Endothelial cell (in vitro differentiated cells): ENCODE results near the gene KRTAP6-3. TPM values are rescaled to one million over a fixed set of nuclear protein-coding genes. Genes with fewer than 3 reads are reported as not detected.

Experiments used
- DNase-seq: peaks from one replicate; pipeline ENCODE4 v3.0.0; 2021; ENCODE audit warnings: low spot score
- H3K27ac Mint-ChIP-seq: one replicate; pipeline ENCODE4 v1.8.0; 2021; ENCODE audit warnings: mixed read lengths, inconsistent platforms; ENCODE audit not compliant: unreplicated experiment
- H3K27me3 Mint-ChIP-seq: one replicate; pipeline ENCODE4 v1.8.0; 2021; ENCODE audit warnings: mild to moderate bottlenecking, moderate library complexity, mixed read lengths, inconsistent platforms; ENCODE audit not compliant: unreplicated experiment
- H3K36me3 Mint-ChIP-seq: one replicate; pipeline ENCODE4 v1.8.0; 2021; ENCODE audit warnings: mild to moderate bottlenecking, low read depth, mixed read lengths, inconsistent platforms; ENCODE audit not compliant: unreplicated experiment
- H3K4me1 Mint-ChIP-seq: one replicate; pipeline ENCODE4 v1.8.0; 2021; ENCODE audit warnings: mild to moderate bottlenecking, mixed read lengths, inconsistent platforms; ENCODE audit not compliant: unreplicated experiment
- H3K4me3 Mint-ChIP-seq: one replicate; pipeline ENCODE4 v1.8.0; 2021; ENCODE audit warnings: mild to moderate bottlenecking, mixed read lengths, inconsistent platforms; ENCODE audit not compliant: unreplicated experiment
- H3K9me3 Mint-ChIP-seq: one replicate; pipeline ENCODE4 v1.8.0; 2021; ENCODE audit warnings: mixed read lengths, inconsistent platforms; ENCODE audit not compliant: unreplicated experiment
- total RNA-seq: library from RNA; stranded (reverse); fragmentation: NEBNext Ultra II Directional; extraction: Animal tissue kit (Norgen Biotek cat#: 25700); gene quantifications from one replicate; pipeline ENCODE4 v1.2.1, GENCODE V29; 2021; ENCODE audit not compliant: unreplicated experiment
- TF ChIP-seq, protein P1 (sequence below): fragments of 200-600 bp; sonication (generic); IDR thresholded peaks from one replicate; pipeline ENCODE4 v1.5.0; 2021; ENCODE audit warnings: antibody characterized with exemption; ENCODE audit not compliant: unreplicated experiment

Gene KRTAP6-3
- total RNA-seq, 1 donor from 2014 or later = not detected

- H3K9me3 Mint-ChIP-seq = peaks cover 8% of the 10 kb centered on the region
- peaks cover 15% of the 10 kb centered on the region for H3K36me3 Mint-ChIP-seq
- H3K4me1 Mint-ChIP-seq = no peaks in the 10 kb centered on the region
- TF ChIP-seq, protein P1, sequence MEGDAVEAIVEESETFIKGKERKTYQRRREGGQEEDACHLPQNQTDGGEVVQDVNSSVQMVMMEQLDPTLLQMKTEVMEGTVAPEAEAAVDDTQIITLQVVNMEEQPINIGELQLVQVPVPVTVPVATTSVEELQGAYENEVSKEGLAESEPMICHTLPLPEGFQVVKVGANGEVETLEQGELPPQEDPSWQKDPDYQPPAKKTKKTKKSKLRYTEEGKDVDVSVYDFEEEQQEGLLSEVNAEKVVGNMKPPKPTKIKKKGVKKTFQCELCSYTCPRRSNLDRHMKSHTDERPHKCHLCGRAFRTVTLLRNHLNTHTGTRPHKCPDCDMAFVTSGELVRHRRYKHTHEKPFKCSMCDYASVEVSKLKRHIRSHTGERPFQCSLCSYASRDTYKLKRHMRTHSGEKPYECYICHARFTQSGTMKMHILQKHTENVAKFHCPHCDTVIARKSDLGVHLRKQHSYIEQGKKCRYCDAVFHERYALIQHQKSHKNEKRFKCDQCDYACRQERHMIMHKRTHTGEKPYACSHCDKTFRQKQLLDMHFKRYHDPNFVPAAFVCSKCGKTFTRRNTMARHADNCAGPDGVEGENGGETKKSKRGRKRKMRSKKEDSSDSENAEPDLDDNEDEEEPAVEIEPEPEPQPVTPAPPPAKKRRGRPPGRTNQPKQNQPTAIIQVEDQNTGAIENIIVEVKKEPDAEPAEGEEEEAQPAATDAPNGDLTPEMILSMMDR = no peak
- no peak for DNase-seq
- H3K27ac Mint-ChIP-seq = no peak overlapping the region
- H3K27me3 Mint-ChIP-seq = no peaks in the 10 kb centered on the region
- no peak overlapping the region for H3K4me3 Mint-ChIP-seq
Measured at GRCh38 chr21:30629200-30629599, 37.0 kb downstream of the KRTAP6-3 start.

- H3K27ac Mint-ChIP-seq = no peak within 1 kb of the TSS
- H3K4me3 Mint-ChIP-seq = no peak within 1 kb of the TSS
- no peaks in the 10 kb centered on the region for H3K9me3 Mint-ChIP-seq
- TF ChIP-seq, protein P1 = no peak
- no peak for DNase-seq
- H3K4me1 Mint-ChIP-seq = no peaks in the 10 kb centered on the region
- no peaks in the 10 kb centered on the region for H3K27me3 Mint-ChIP-seq
- no peaks in the 10 kb centered on the region for H3K36me3 Mint-ChIP-seq
Measured at GRCh38 chr21:30634906-30635305, 42.7 kb downstream of the KRTAP6-3 start, which contains the start of gene KRTAP20-2. Gene KRTAP20-2 (plus strand): TSS chr21:30635206. CDS start chr21:30635264, 58 bp downstream.

DNA sequence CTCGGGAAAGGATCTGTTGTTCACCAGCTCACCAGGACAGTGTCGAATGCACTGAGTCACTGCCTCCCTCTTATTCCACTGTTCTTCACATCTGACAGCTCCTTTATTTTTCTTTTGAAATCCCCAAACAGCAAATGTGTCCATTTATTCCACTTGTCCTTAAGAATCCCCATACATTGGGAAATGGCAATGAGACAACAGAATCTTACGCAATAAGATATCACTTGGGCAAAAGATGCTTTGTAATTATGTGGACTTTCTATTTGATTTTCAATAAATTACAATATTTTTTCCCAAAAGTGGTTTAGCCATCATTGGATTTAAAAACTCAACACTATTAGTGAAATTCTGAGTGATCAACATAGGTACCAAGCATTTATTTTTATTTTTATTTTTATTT, 46.4 kb downstream of the KRTAP6-3 start:
- Mint-ChIP-seq H3K36me3 (no peaks in the 10 kb centered on the region), H3K27me3 (no peaks in the 10 kb centered on the region), H3K4me3 (no peak overlapping the region), H3K9me3 (no peaks in the 10 kb centered on the region), H3K4me1 (no peaks in the 10 kb centered on the region), H3K27ac (no peak overlapping the region)
- no peak for DNase-seq
- TF ChIP-seq, protein P1 = no peak

DNA sequence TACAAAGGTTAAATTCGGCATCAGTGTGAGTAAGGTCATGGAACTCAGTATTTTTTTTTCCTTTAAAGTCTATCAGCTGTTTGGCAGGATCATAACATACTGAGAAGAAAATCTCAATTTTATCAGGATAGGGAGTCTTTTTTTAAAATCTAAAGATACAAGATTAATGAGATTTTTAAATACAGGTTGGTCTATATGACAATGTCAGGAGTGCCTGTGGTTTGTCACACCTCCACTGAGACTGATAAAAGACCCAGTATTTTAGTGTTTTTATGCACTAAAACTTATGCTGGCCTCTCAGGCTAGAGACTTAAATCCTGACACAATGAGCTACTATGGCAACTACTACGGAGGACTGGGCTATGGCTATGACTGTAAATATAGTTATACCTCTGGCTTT, 50.3 kb downstream of the KRTAP6-3 start, which contains the start of gene KRTAP20-3:
KRTAP20-3 (plus strand) TSS at position 301 of the 400 bp plus-strand sequence.
- H3K4me3 Mint-ChIP-seq = no peak within 1 kb of the TSS
- H3K27me3 Mint-ChIP-seq = no peaks in the 10 kb centered on the region
- H3K9me3 Mint-ChIP-seq = no peaks in the 10 kb centered on the region
- no peak for DNase-seq
- TF ChIP-seq, protein P1 = no peak
- H3K4me1 Mint-ChIP-seq = peaks cover 5% of the 10 kb centered on the region
- H3K36me3 Mint-ChIP-seq = no peaks in the 10 kb centered on the region
- no peak within 1 kb of the TSS for H3K27ac Mint-ChIP-seq

Other genes starting within 250 kb of the KRTAP6-3 start
- gene KRTAP23-1, start 243.8 kb upstream of the KRTAP6-3 start, total RNA-seq = not detected
- gene KRTAP13-2, start 220.2 kb upstream of the KRTAP6-3 start, total RNA-seq = not detected
- gene KRTAP13-1, start 196.4 kb upstream of the KRTAP6-3 start, total RNA-seq = not detected
- gene KRTAP13-3, start 166.5 kb upstream of the KRTAP6-3 start, total RNA-seq = not detected
- gene KRTAP13-4, start 162.2 kb upstream of the KRTAP6-3 start, total RNA-seq = not detected
- not detected for gene KRTAP15-1, start 152.2 kb upstream of the KRTAP6-3 start, total RNA-seq
- gene KRTAP19-1, start 112.1 kb upstream of the KRTAP6-3 start, total RNA-seq = not detected
- not detected for gene KRTAP19-2, start 105.0 kb upstream of the KRTAP6-3 start, total RNA-seq
- not detected for gene KRTAP19-3, start 100.4 kb upstream of the KRTAP6-3 start, total RNA-seq
- gene KRTAP19-4, start 95.3 kb upstream of the KRTAP6-3 start, total RNA-seq = not detected
- not detected for gene KRTAP19-5, start 90.3 kb upstream of the KRTAP6-3 start, total RNA-seq
- not detected for gene KRTAP19-6, start 50.6 kb upstream of the KRTAP6-3 start, total RNA-seq
- not detected for gene KRTAP19-7, start 31.1 kb upstream of the KRTAP6-3 start, total RNA-seq
- gene KRTAP22-2, start 2.0 kb upstream of the KRTAP6-3 start, total RNA-seq = not detected
- not detected for gene KRTAP6-2, start 6.5 kb downstream of the KRTAP6-3 start, total RNA-seq
- gene KRTAP22-1, start 8.6 kb downstream of the KRTAP6-3 start, total RNA-seq = not detected
- not detected for gene KRTAP6-1, start 21.5 kb downstream of the KRTAP6-3 start, total RNA-seq
- not detected for gene KRTAP20-1, start 24.0 kb downstream of the KRTAP6-3 start, total RNA-seq
- gene KRTAP20-4, start 28.2 kb downstream of the KRTAP6-3 start, total RNA-seq = not detected
- gene KRTAP20-2, start 42.8 kb downstream of the KRTAP6-3 start, total RNA-seq = not detected
- gene KRTAP20-3, start 50.4 kb downstream of the KRTAP6-3 start, total RNA-seq = not detected
- gene KRTAP21-3, start 126.3 kb downstream of the KRTAP6-3 start, total RNA-seq = not detected
- gene KRTAP21-2, start 154.8 kb downstream of the KRTAP6-3 start, total RNA-seq = not detected
- gene KRTAP21-1, start 163.0 kb downstream of the KRTAP6-3 start, total RNA-seq = not detected
- not detected for gene KRTAP8-1, start 220.8 kb downstream of the KRTAP6-3 start, total RNA-seq
- not detected for gene KRTAP7-1, start 237.3 kb downstream of the KRTAP6-3 start, total RNA-seq